SK-N-SH treated with all-trans-retinoic acid at 6 μM for 48 hours (cell line): Measurements from ENCODE around the gene ARFRP1.
"Not testable (repeated sequence)": the region's sequence is repeated elsewhere in the genome, so short reads cannot be mapped to it uniquely, and the experiment has no call there.

Source experiments
- ATAC-seq: fragments of 200-7000 bp; cut with Tn5 transposase; 3 replicates; pipeline ENCODE4 v1.9.1; 2020; ENCODE audit warnings: mild to moderate bottlenecking, moderate library complexity
- ARNTL ChIP-seq: fragments of 450-650 bp; formaldehyde crosslinking; IDR thresholded peaks from 2 replicates; pipeline ENCODE4 v1.5.0; 2020; ENCODE audit warnings: low read depth, mild to moderate bottlenecking, moderate library complexity, borderline replicate concordance
- BACH2 ChIP-seq: fragments of 250-450 bp; sonication (Bioruptor Pico); IDR thresholded peaks from 2 replicates; pipeline ENCODE4 v1.9.0; 2021; ENCODE audit warnings: mild to moderate bottlenecking, borderline replicate concordance
- CREB5 ChIP-seq: fragments of 250-450 bp; sonication (Bioruptor Pico); IDR thresholded peaks from 2 replicates; pipeline ENCODE4 v1.5.1; 2020; ENCODE audit warnings: low read depth, mild to moderate bottlenecking, moderate library complexity
- CSDC2 ChIP-seq: fragments of 250-450 bp; sonication (Bioruptor Pico); IDR thresholded peaks from 2 replicates; pipeline ENCODE4 v1.5.0; 2020; ENCODE audit warnings: mild to moderate bottlenecking, moderate library complexity
- ESRRG ChIP-seq: fragments of 250-450 bp; sonication (Bioruptor Pico); IDR thresholded peaks from 2 replicates; pipeline ENCODE4 v1.6.1; 2021; ENCODE audit warnings: mild to moderate bottlenecking
- GLIS3 ChIP-seq: fragments of 250-450 bp; sonication (Bioruptor Pico); IDR thresholded peaks from 2 replicates; pipeline ENCODE4 v1.5.0; 2020; ENCODE audit warnings: mild to moderate bottlenecking, moderate library complexity
- ISL1 ChIP-seq: fragments of 250-450 bp; sonication (Bioruptor Pico); IDR thresholded peaks from 2 replicates; pipeline ENCODE4 v2.1.2; 2022; ENCODE audit warnings: mild to moderate bottlenecking, moderate library complexity
- OSR1 ChIP-seq: fragments of 250-450 bp; sonication (Bioruptor Pico); IDR thresholded peaks from 2 replicates; pipeline ENCODE4 v1.8.0; 2022; ENCODE audit warnings: moderate library complexity, mild to moderate bottlenecking, inconsistent platforms
- PATZ1 ChIP-seq: fragments of 250-450 bp; sonication (Bioruptor Pico); IDR thresholded peaks from 2 replicates; pipeline ENCODE4 v1.8.0; 2020; ENCODE audit warnings: mild to moderate bottlenecking, moderate library complexity, borderline replicate concordance
- PPARA ChIP-seq: fragments of 250-450 bp; sonication (Bioruptor Pico); IDR thresholded peaks from 2 replicates; pipeline ENCODE4 v1.5.0; 2020; ENCODE audit warnings: mild to moderate bottlenecking, borderline replicate concordance
- RARB ChIP-seq: fragments of 250-450 bp; sonication (Bioruptor Pico); IDR thresholded peaks from 2 replicates; pipeline ENCODE4 v1.8.0; 2021; ENCODE audit warnings: mild to moderate bottlenecking, moderate library complexity
- SNAI2 ChIP-seq: fragments of 250-450 bp; sonication (Bioruptor Pico); IDR thresholded peaks from 2 replicates; pipeline ENCODE4 v1.5.0; 2020; ENCODE audit warnings: mild to moderate bottlenecking, moderate library complexity
- TCF4 ChIP-seq: fragments of 250-450 bp; sonication (Bioruptor Pico); IDR thresholded peaks from 2 replicates; pipeline ENCODE4 v1.8.0; 2021; ENCODE audit warnings: mild to moderate bottlenecking, moderate library complexity, borderline replicate concordance
- TOX ChIP-seq: fragments of 250-450 bp; sonication (Bioruptor Pico); IDR thresholded peaks from 2 replicates; pipeline ENCODE4 v1.8.0; 2021; ENCODE audit warnings: mild to moderate bottlenecking, moderate library complexity, borderline replicate concordance
- TSHZ2 ChIP-seq: fragments of 250-450 bp; sonication (Bioruptor Pico); IDR thresholded peaks from 2 replicates; pipeline ENCODE4 v1.5.0; 2020; ENCODE audit warnings: mild to moderate bottlenecking, moderate library complexity
- ZC3H10 ChIP-seq: fragments of 250-450 bp; sonication (Bioruptor Pico); IDR thresholded peaks from 2 replicates; pipeline ENCODE4 v1.5.1; 2021; ENCODE audit warnings: mild to moderate bottlenecking, moderate library complexity
- ZFP3 ChIP-seq: fragments of 250-450 bp; sonication (Bioruptor Pico); IDR thresholded peaks from 2 replicates; pipeline ENCODE4 v1.5.0; 2020; ENCODE audit warnings: mild to moderate bottlenecking, moderate library complexity
- ZFP30 ChIP-seq: fragments of 450-650 bp; formaldehyde crosslinking; IDR thresholded peaks from 2 replicates; pipeline ENCODE4 v1.5.0; 2022; ENCODE audit warnings: mild to moderate bottlenecking, moderate library complexity
- ZNF565 ChIP-seq: fragments of 450-650 bp; formaldehyde crosslinking; conservative IDR thresholded peaks from 2 replicates; pipeline ENCODE4 v1.5.0; 2020; ENCODE audit warnings: low read depth, mild to moderate bottlenecking, moderate library complexity
- ZNF8 ChIP-seq: fragments of 450-650 bp; formaldehyde crosslinking; IDR thresholded peaks from 2 replicates; pipeline ENCODE4 v1.5.0; 2020; ENCODE audit warnings: mild to moderate bottlenecking, moderate library complexity
- TF ChIP-seq, protein P1 (sequence below): fragments of 250-450 bp; sonication (Bioruptor Pico); IDR thresholded peaks from 2 replicates; pipeline ENCODE4 v1.8.0; 2021; ENCODE audit warnings: low read depth, mild to moderate bottlenecking, moderate library complexity, borderline replicate concordance

The ARFRP1 gene

GRCh38 chr20:63661108-63661507, 46.7 kb downstream of the ARFRP1 start:
- no peak for TF ChIP-seq OSR1 (CRISPR knock-in tag)
- no peak for TF ChIP-seq ISL1 (CRISPR knock-in tag)
- TF ChIP-seq ARNTL (CRISPR knock-in tag): no peak
- TF ChIP-seq, protein P1, sequence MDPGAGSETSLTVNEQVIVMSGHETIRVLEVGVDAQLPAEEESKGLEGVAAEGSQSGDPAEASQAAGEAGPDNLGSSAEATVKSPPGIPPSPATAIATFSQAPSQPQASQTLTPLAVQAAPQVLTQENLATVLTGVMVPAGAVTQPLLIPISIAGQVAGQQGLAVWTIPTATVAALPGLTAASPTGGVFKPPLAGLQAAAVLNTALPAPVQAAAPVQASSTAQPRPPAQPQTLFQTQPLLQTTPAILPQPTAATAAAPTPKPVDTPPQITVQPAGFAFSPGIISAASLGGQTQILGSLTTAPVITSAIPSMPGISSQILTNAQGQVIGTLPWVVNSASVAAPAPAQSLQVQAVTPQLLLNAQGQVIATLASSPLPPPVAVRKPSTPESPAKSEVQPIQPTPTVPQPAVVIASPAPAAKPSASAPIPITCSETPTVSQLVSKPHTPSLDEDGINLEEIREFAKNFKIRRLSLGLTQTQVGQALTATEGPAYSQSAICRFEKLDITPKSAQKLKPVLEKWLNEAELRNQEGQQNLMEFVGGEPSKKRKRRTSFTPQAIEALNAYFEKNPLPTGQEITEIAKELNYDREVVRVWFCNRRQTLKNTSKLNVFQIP (CRISPR knock-in tag): no peak
- TF ChIP-seq RARB (CRISPR knock-in tag): no peak
- no peak for TF ChIP-seq ZNF565
- no peak for TF ChIP-seq SNAI2 (CRISPR knock-in tag)
- no peak for TF ChIP-seq ZC3H10 (CRISPR knock-in tag)
- no peak for TF ChIP-seq ZFP3
- no peak for TF ChIP-seq GLIS3 (CRISPR knock-in tag)
- TF ChIP-seq CSDC2 (CRISPR knock-in tag): no peak
- no peak for TF ChIP-seq CREB5 (CRISPR knock-in tag)
- no peak for TF ChIP-seq PPARA
- TF ChIP-seq TCF4 (CRISPR knock-in tag): no peak
- no peak for TF ChIP-seq ZNF8 (CRISPR knock-in tag)
- no peak for TF ChIP-seq TOX (CRISPR knock-in tag)
- TF ChIP-seq BACH2 (CRISPR knock-in tag): no peak
- no peak for TF ChIP-seq ESRRG
- ATAC-seq: no peak

DNA sequence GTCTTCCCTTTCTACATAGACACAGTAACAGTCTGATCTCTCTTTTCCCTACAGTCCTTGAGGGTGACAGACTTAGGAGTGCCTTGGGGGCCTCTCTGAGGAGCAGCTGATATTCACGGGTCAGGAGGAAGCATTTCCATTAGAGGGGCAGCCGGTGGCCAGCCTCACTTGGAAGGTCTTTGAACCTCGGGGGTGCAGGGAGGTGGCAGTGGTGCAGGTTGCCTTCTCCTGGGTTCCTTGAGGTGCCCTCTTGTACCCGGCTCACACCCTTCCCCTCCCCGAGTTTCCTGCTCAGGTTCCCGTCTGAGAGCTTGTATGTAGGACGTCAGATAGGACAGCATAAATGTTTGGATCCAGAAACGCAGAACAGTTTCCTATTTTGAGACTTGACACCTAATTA, 47.2 kb downstream of the ARFRP1 start:
- TF ChIP-seq CSDC2 (CRISPR knock-in tag): no peak
- TF ChIP-seq, protein P1 (CRISPR knock-in tag): no peak
- TF ChIP-seq ZNF565: no peak
- no peak for TF ChIP-seq SNAI2 (CRISPR knock-in tag)
- no peak for TF ChIP-seq ZFP30
- TF ChIP-seq CREB5 (CRISPR knock-in tag): no peak
- no peak for TF ChIP-seq TCF4 (CRISPR knock-in tag)
- no peak for TF ChIP-seq TSHZ2 (CRISPR knock-in tag)
- TF ChIP-seq PATZ1: no peak
- no peak for TF ChIP-seq ZC3H10 (CRISPR knock-in tag)
- TF ChIP-seq, all 23 proteins: peak for 0
- no peak for ATAC-seq

GRCh38 chr20:63660174-63660573, 47.6 kb downstream of the ARFRP1 start:
- ATAC-seq: not testable (repeated sequence)
